ENCODE results near the gene IL2RA.

DNA sequence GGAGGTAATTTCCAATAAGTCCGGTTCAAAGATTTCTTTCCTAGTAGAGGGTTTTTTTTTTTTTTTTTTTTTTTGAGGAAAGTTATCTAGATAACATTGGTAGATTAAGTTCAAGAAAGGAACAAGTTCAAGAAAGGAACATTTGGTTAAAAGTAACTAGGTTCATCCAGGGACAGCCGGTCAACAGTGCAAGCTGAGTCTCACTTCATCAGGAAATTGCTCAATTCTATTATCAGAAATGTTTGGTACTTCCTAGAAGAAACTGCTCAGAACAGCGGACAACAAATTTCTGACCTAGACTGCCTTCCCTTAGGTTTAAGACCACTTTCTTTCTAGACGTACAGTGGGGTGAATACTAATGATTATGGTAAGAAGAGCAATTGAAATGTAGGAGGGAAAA lies 3.7 kb upstream of the IL2RA start:
- TF ChIP-seq CTCF (conservative IDR thresholded peaks at IDR 0.05) (no peak), ZFX (IDR thresholded peaks at IDR 0.05) (no peak)

All from C4-2B (cell line).